HepG2 (cell line): ENCODE results near the gene FAM76A. TPM values are rescaled to one million over a fixed set of nuclear protein-coding genes. Genes with fewer than 3 reads are reported as not detected.

ENCODE experiments used
- AKNA ChIP-seq: sonication (generic); formaldehyde crosslinking; IDR thresholded peaks from 2 replicates; pipeline ENCODE4 v1.4.0; 2020; ENCODE audit warnings: missing genetic modification reagents, borderline replicate concordance
- HOXA9 ChIP-seq: sonication (generic); formaldehyde crosslinking; IDR thresholded peaks from 2 replicates; pipeline ENCODE4 v1.8.1; 2022; ENCODE audit warnings: missing genetic modification reagents, mild to moderate bottlenecking, moderate library complexity, borderline replicate concordance
- IRF9 ChIP-seq: sonication (generic); formaldehyde crosslinking; IDR thresholded peaks from 2 replicates; pipeline ENCODE4 v1.8.0; 2022; ENCODE audit warnings: missing genetic modification reagents, mild to moderate bottlenecking, borderline replicate concordance
- MATR3 ChIP-seq: sonication (generic); formaldehyde crosslinking; IDR thresholded peaks from 2 replicates; pipeline ENCODE4 v1.4.0; 2020; ENCODE audit warnings: missing genetic modification reagents
- NCOA5 ChIP-seq: sonication (generic); formaldehyde crosslinking; IDR thresholded peaks from 2 replicates; pipeline ENCODE4 v1.4.0; 2020; ENCODE audit warnings: missing genetic modification reagents
- SRY ChIP-seq: sonication (generic); formaldehyde crosslinking; IDR thresholded peaks from 2 replicates; pipeline ENCODE4 v1.8.0; 2022; ENCODE audit warnings: mild to moderate bottlenecking, missing genetic modification reagents
- STAT5B ChIP-seq: sonication (generic); formaldehyde crosslinking; IDR thresholded peaks from 2 replicates; pipeline ENCODE4 v1.4.0; 2020; ENCODE audit warnings: missing genetic modification reagents
- ZNF124 ChIP-seq: sonication (generic); formaldehyde crosslinking; IDR thresholded peaks from 2 replicates; pipeline ENCODE4 v1.4.0; 2020; ENCODE audit warnings: missing genetic modification reagents
- ZNF235 ChIP-seq: sonication (generic); formaldehyde crosslinking; IDR thresholded peaks from 2 replicates; pipeline ENCODE4 v1.8.1; 2023; ENCODE audit warnings: mild to moderate bottlenecking, missing genetic modification reagents, borderline replicate concordance
- ZNF274 ChIP-seq: sonication (generic); formaldehyde crosslinking; IDR thresholded peaks from 2 replicates; pipeline ENCODE4 v1.5.1; 2020; ENCODE audit warnings: mild to moderate bottlenecking, missing genetic modification reagents
- ZNF513 ChIP-seq: sonication (generic); formaldehyde crosslinking; conservative IDR thresholded peaks from 2 replicates; pipeline ENCODE4 v1.5.0; 2020; ENCODE audit warnings: missing genetic modification reagents
- ZNF660 ChIP-seq: sonication (generic); formaldehyde crosslinking; IDR thresholded peaks from 2 replicates; pipeline ENCODE4 v1.5.1; 2020; ENCODE audit warnings: mild to moderate bottlenecking, low read depth, missing genetic modification reagents, borderline replicate concordance
- ZNF891 ChIP-seq: sonication (generic); formaldehyde crosslinking; IDR thresholded peaks from 2 replicates; pipeline ENCODE4 v1.5.0; 2020; ENCODE audit warnings: mild to moderate bottlenecking, missing genetic modification reagents
- polyA plus RNA-seq, 8 experiments: library from polyadenylated mRNA; depleted of rRNA in 3 of 8; stranded (reverse) in 7 of 8; unstranded in 1 of 8; fragments of >200 nt; fragmentation: Illumina TruSeq in 4 of 8; extraction: Trizol in 4 of 8; gene quantifications; 2 replicates each; pipeline versions ENCODE4 v1.2.1 to v1.2.3, GENCODE V29; 2011 to 2016; ENCODE audit warnings: low read depth in 4 of 8, missing spikeins in 1 of 8, mixed read lengths in 1 of 8; ENCODE audit not compliant: insufficient read depth in 1 of 8
- total RNA-seq, 5 experiments: library from RNA; depleted of rRNA; stranded (reverse); fragments of >200 nt; fragmentation: Illumina TruSeq; extraction: Trizol; gene quantifications; 2 replicates each; pipeline ENCODE4 v1.2.3, GENCODE V29; 2016; ENCODE audit warnings: low read depth in 1 of 5
- TF ChIP-seq, protein P1 (sequence below): sonication (generic); formaldehyde crosslinking; IDR thresholded peaks from 2 replicates; pipeline ENCODE4 v1.5.0; 2020; ENCODE audit warnings: mild to moderate bottlenecking, missing genetic modification reagents, borderline replicate concordance
- TF ChIP-seq, protein P2 (sequence below): sonication (generic); formaldehyde crosslinking; IDR thresholded peaks from 2 replicates; pipeline ENCODE4 v1.4.0; 2020; ENCODE audit warnings: missing genetic modification reagents, mild to moderate bottlenecking, borderline replicate concordance

FAM76A gene
- total and polyA plus RNA-seq, 2 of the 13 experiments (the other 11 are each of a cell fraction or from before 2014, with no cell fraction given) = 4.2 to 15.7 TPM

DNA sequence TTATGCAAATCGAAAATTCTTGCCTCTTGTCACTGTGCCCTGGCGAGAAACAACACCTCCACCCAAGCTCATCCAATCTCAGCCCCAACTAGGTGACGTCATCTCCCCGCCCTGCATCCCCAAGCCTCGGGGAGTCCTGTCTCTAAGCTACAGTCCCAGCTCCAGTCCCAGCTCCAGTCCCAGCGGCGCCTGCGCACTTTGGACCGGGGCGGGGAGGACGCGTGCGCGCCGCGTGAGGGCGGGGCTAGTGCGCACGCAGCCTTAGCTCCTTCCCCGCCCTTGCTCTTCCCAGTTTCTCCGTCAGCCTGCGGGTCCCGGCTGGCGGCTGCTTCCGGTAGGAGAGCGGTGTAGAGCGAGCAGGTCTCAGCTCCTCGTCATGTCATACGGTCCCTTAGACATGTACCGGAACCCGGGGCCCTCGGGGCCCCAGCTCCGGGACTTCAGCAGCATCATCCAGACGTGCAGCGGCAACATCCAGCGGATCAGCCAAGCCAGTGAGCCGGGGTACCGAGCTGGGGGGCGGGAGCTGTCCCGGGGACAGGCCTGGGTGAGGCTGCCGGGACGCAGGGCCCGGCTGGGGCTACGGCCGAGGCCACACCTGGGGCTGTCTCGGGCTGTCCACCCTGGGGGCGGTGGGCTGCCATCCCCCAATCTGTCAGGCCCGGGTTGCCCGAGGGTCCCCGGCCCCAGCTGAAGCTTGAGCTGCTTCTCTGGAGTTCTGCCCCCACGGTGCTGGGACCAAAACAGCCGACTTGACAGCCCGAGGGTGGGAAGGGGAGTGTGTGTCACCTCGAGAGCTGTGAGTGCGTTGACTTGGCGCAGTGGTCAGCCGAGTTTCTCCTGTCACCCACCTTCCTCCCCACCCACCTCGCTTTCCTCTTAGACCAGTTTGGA, 47.4 kb downstream of the FAM76A start, which contains the start of gene STX12 (continued):
- no peak for TF ChIP-seq AKNA
- TF ChIP-seq IRF9 = no peak
- TF ChIP-seq, protein P1, sequence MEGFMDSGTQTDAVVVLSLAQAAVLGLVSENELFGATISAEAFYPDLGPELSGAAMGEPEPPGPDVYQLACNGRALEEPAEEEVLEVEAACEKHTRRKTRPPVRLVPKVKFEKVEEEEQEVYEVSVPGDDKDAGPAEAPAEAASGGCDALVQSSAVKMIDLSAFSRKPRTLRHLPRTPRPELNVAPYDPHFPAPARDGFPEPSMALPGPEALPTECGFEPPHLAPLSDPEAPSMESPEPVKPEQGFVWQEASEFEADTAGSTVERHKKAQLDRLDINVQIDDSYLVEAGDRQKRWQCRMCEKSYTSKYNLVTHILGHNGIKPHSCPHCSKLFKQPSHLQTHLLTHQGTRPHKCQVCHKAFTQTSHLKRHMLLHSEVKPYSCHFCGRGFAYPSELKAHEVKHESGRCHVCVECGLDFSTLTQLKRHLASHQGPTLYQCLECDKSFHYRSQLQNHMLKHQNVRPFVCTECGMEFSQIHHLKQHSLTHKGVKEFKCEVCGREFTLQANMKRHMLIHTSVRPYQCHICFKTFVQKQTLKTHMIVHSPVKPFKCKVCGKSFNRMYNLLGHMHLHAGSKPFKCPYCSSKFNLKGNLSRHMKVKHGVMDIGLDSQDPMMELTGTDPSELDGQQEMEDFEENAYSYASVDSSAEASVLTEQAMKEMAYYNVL (CRISPR knock-in tag) = no peak
- no peak for TF ChIP-seq NCOA5 (CRISPR knock-in tag)
- TF ChIP-seq ZNF660 (CRISPR knock-in tag) = no peak
- no peak for TF ChIP-seq HOXA9 (CRISPR knock-in tag)
- TF ChIP-seq ZNF235 (CRISPR knock-in tag) = no peak
- TF ChIP-seq, protein P2, sequence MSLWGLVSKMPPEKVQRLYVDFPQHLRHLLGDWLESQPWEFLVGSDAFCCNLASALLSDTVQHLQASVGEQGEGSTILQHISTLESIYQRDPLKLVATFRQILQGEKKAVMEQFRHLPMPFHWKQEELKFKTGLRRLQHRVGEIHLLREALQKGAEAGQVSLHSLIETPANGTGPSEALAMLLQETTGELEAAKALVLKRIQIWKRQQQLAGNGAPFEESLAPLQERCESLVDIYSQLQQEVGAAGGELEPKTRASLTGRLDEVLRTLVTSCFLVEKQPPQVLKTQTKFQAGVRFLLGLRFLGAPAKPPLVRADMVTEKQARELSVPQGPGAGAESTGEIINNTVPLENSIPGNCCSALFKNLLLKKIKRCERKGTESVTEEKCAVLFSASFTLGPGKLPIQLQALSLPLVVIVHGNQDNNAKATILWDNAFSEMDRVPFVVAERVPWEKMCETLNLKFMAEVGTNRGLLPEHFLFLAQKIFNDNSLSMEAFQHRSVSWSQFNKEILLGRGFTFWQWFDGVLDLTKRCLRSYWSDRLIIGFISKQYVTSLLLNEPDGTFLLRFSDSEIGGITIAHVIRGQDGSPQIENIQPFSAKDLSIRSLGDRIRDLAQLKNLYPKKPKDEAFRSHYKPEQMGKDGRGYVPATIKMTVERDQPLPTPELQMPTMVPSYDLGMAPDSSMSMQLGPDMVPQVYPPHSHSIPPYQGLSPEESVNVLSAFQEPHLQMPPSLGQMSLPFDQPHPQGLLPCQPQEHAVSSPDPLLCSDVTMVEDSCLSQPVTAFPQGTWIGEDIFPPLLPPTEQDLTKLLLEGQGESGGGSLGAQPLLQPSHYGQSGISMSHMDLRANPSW (CRISPR knock-in tag) = peak; percentile 78
- no peak for TF ChIP-seq STAT5B (CRISPR knock-in tag)
- TF ChIP-seq ZNF891 (CRISPR knock-in tag) = 0 out of 2 replicates have a peak, but pooled peaks have one; percentile 43
- no peak for TF ChIP-seq ZNF513
- TF ChIP-seq ZNF274 (CRISPR knock-in tag) = peak; percentile 66; the same call in 1 of the 2 replicates
- TF ChIP-seq SRY (CRISPR knock-in tag) = no peak
- TF ChIP-seq MATR3 (CRISPR knock-in tag) = no peak
- TF ChIP-seq ZNF124 (CRISPR knock-in tag) = peak; percentile 53
